Astrocyte (in vitro differentiated cells and primary cell): ENCODE measurements around the gene RASSF3. TPM values are rescaled to one million over a fixed set of nuclear protein-coding genes. Genes with fewer than 3 reads are reported as not detected.

Experiments
- DNase-seq: peaks from one replicate; pipeline ENCODE4 v3.0.0-alpha.2; 2010; ENCODE audit warnings: low read depth
- FAIRE-seq: peaks from 2 replicates; lab custom pipeline; 2011; peaks lifted over from hg19 to GRCh38; lab: Jason Lieb, UNC
- H2AFZ ChIP-seq: 2 replicates; pipeline ENCODE4 v1.6.0; 2012; ENCODE audit warnings: low read depth, low read length, inconsistent platforms
- H3K27ac ChIP-seq: 2 replicates; pipeline ENCODE4 v1.5.1; 2011; ENCODE audit warnings: low read depth, low read length, inconsistent platforms
- H3K27me3 ChIP-seq: 2 replicates; pipeline ENCODE4 v1.6.0; 2011; ENCODE audit warnings: low read length, inconsistent platforms; ENCODE audit not compliant: insufficient read depth
- H3K36me3 ChIP-seq: 2 replicates; pipeline ENCODE4 v1.5.1; 2011; ENCODE audit warnings: low read length, inconsistent platforms; ENCODE audit not compliant: insufficient read depth
- H3K4me1 ChIP-seq: 2 replicates; pipeline ENCODE4 v1.5.1; 2011; ENCODE audit warnings: low read length, inconsistent platforms; ENCODE audit not compliant: insufficient read depth
- H3K4me2 ChIP-seq: 2 replicates; pipeline ENCODE4 v1.6.0; 2012; ENCODE audit warnings: low read length, inconsistent platforms
- H3K4me3 ChIP-seq: 2 replicates; pipeline ENCODE4 v1.5.1; 2011; ENCODE audit warnings: low read depth, mild to moderate bottlenecking, low read length, inconsistent platforms; ENCODE audit not compliant: insufficient read depth
- H3K79me2 ChIP-seq: 2 replicates; pipeline ENCODE4 v1.6.0; 2012; ENCODE audit warnings: mild to moderate bottlenecking, low read length, inconsistent platforms; ENCODE audit not compliant: insufficient read depth
- H3K9ac ChIP-seq: 2 replicates; pipeline ENCODE4 v1.6.0; 2012; ENCODE audit warnings: mild to moderate bottlenecking, low read length, inconsistent platforms
- H3K9me3 ChIP-seq: 2 replicates; pipeline ENCODE4 v1.5.1; 2012; ENCODE audit warnings: low read depth, mild to moderate bottlenecking, low read length, inconsistent platforms; ENCODE audit not compliant: insufficient read depth
- H4K20me1 ChIP-seq: 2 replicates; pipeline ENCODE4 v1.6.0; 2012; ENCODE audit warnings: low read length, inconsistent platforms; ENCODE audit not compliant: insufficient read depth
- H3K27ac Mint-ChIP-seq: one replicate; pipeline ENCODE4 v1.8.0; 2021; ENCODE audit warnings: mild to moderate bottlenecking, mixed read lengths; ENCODE audit not compliant: unreplicated experiment
- H3K27me3 Mint-ChIP-seq: one replicate; pipeline ENCODE4 v1.8.0; 2021; ENCODE audit warnings: low read depth, mixed read lengths; ENCODE audit not compliant: unreplicated experiment
- H3K36me3 Mint-ChIP-seq: one replicate; pipeline ENCODE4 v1.8.0; 2021; ENCODE audit warnings: low read depth, mixed read lengths; ENCODE audit not compliant: unreplicated experiment
- H3K4me1 Mint-ChIP-seq: one replicate; pipeline ENCODE4 v1.8.0; 2021; ENCODE audit warnings: low read depth, mixed read lengths; ENCODE audit not compliant: unreplicated experiment
- H3K4me3 Mint-ChIP-seq: one replicate; pipeline ENCODE4 v1.8.0; 2021; ENCODE audit warnings: mild to moderate bottlenecking, moderate library complexity, mixed read lengths; ENCODE audit not compliant: unreplicated experiment
- H3K9me3 Mint-ChIP-seq: one replicate; pipeline ENCODE4 v1.8.0; 2021; ENCODE audit warnings: mild to moderate bottlenecking, mixed read lengths; ENCODE audit not compliant: unreplicated experiment
- EZH2 ChIP-seq: IDR thresholded peaks from 2 replicates; pipeline ENCODE4 v1.6.1; 2012; ENCODE audit warnings: mild to moderate bottlenecking, low read length, inconsistent platforms; ENCODE audit not compliant: insufficient read depth
- total RNA-seq: library from RNA; stranded (reverse); gene quantifications from 2 replicates; pipeline ENCODE4 v1.2.1, GENCODE V29; 2021
- TF ChIP-seq, protein P1 (sequence below): IDR thresholded peaks from 2 replicates; pipeline ENCODE4 v1.5.1; 2011; ENCODE audit warnings: low read depth, mild to moderate bottlenecking, inconsistent platforms, low read length, moderate library complexity; ENCODE audit not compliant: insufficient read depth

The RASSF3 gene
- total RNA-seq, 1 donor from 2014 or later = 18.3 TPM

DNA sequence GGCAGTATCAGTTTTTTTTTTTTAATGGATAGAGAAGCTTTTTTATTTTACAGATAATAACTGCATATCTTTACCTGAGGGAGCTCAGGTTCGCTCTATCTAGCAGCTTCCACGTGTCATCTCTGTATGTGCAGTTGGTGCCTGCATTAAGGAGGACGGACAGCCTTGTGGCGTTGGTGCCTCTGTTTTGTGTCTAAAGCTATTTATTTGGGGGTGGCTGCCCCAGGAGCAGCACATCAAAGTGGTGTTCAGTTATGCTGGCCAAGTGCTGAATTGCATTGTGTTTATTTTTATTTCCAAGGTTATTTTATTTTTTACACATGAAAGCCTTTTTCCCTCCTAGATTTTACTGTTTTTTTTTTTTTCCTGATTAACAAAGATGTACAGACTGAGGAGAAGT lies 59.7 kb downstream of the RASSF3 start:
- Histone ChIP-seq H3K4me1 (peaks cover 42% of the 10 kb centered on the region), H3K79me2 (peaks cover 33% of the 10 kb centered on the region), H3K9ac (no peak overlapping the region), H3K9me3 (no peaks in the 10 kb centered on the region), H3K36me3 (no peaks in the 10 kb centered on the region), H4K20me1 (peaks cover 21% of the 10 kb centered on the region), H2AFZ (no peak overlapping the region), H3K4me3 (no peak overlapping the region), H3K27ac (no peak overlapping the region), H3K4me2 (no peak overlapping the region), H3K27me3 (no peaks in the 10 kb centered on the region)
- no peaks in the 10 kb centered on the region for H3K27me3 Mint-ChIP-seq
- TF ChIP-seq, protein P1, sequence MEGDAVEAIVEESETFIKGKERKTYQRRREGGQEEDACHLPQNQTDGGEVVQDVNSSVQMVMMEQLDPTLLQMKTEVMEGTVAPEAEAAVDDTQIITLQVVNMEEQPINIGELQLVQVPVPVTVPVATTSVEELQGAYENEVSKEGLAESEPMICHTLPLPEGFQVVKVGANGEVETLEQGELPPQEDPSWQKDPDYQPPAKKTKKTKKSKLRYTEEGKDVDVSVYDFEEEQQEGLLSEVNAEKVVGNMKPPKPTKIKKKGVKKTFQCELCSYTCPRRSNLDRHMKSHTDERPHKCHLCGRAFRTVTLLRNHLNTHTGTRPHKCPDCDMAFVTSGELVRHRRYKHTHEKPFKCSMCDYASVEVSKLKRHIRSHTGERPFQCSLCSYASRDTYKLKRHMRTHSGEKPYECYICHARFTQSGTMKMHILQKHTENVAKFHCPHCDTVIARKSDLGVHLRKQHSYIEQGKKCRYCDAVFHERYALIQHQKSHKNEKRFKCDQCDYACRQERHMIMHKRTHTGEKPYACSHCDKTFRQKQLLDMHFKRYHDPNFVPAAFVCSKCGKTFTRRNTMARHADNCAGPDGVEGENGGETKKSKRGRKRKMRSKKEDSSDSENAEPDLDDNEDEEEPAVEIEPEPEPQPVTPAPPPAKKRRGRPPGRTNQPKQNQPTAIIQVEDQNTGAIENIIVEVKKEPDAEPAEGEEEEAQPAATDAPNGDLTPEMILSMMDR = no peak
- no peak for TF ChIP-seq EZH2
- H3K4me1 Mint-ChIP-seq = peaks cover 50% of the 10 kb centered on the region
- peak overlapping the region; percentile 80 for H3K27ac Mint-ChIP-seq
- no peaks in the 10 kb centered on the region for H3K36me3 Mint-ChIP-seq
- DNase-seq = no peak
- H3K4me3 Mint-ChIP-seq = no peak overlapping the region
- no peak for FAIRE-seq
- no peaks in the 10 kb centered on the region for H3K9me3 Mint-ChIP-seq

DNA sequence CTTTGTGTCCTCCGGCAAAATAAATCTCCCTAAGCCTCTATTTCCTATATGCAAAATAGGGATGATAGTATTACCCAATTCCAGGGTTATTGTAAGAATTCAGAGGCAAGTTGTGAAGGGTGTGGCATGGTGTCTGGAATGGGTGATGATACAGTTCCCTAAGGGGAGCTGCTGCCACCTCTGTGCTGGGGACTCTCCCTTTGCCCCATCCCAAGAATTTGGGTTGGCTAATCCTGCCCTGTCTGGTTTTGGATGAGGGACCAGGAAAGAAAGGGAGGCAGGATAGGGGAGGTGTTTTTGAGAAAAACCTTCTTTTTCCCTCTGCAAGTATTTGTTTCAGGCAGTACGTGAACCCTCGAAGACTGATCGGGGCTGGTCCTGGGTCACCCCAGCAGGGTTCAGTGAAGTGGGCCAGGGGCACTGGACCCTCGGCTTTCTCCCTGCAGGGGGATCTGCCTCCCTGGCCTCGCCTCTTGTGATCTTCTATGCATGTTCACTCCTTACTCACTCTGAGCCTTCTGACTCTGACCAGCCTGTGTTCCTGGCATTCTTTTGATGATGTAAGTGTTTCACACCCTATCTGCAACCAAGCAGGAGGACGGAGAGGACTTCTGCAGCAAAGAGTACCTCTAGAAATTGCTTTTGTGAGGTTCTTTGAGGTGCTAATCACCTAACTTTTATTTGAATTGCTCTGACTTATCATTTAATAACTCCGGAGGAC lies 60.8 kb downstream of the RASSF3 start:
- H3K4me1 Mint-ChIP-seq = peaks cover 51% of the 10 kb centered on the region
- peak; percentile 70 for DNase-seq
- TF ChIP-seq EZH2 = no peak
- TF ChIP-seq, protein P1 = no peak
- peaks cover 28% of the 10 kb centered on the region for H3K79me2 ChIP-seq
- no peak overlapping the region for H3K4me2 ChIP-seq
- no peaks in the 10 kb centered on the region for H3K9me3 Mint-ChIP-seq
- no peak overlapping the region for H3K9ac ChIP-seq
- no peak overlapping the region for H3K4me3 Mint-ChIP-seq
- H3K9me3 ChIP-seq = no peaks in the 10 kb centered on the region
- H3K27me3 ChIP-seq = no peaks in the 10 kb centered on the region
- peak overlapping the region; percentile 81 for H3K27ac Mint-ChIP-seq
- no peak overlapping the region for H3K4me3 ChIP-seq
- no peaks in the 10 kb centered on the region for H3K27me3 Mint-ChIP-seq
- H4K20me1 ChIP-seq = peaks cover 16% of the 10 kb centered on the region
- no peaks in the 10 kb centered on the region for H3K36me3 Mint-ChIP-seq
- no peak overlapping the region for H3K27ac ChIP-seq
- H3K4me1 ChIP-seq = peaks cover 42% of the 10 kb centered on the region
- no peak overlapping the region for H2AFZ ChIP-seq
- H3K36me3 ChIP-seq = no peaks in the 10 kb centered on the region
- FAIRE-seq = no peak

DNA sequence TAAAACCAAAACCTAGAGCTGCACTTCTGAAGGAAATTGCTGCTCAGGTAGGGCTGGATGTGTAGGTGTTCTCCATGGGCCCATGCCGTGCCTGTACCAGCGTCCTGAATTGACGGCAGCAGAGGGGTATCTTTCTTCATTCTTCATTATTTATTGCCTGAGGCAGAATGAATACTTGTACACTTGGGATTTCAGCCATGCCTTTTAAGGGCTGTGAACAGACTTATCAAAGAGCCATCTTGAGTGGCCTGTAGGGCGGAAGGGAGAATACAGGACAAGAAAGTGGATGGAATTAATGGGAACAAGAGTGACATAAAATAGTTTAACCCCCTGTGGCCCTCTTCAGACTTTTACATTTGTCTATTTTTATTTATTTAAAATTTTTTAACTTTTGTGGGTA lies 61.4 kb downstream of the RASSF3 start:
- H3K9ac ChIP-seq = no peak overlapping the region
- Mint-ChIP-seq H3K9me3 (no peaks in the 10 kb centered on the region), H3K36me3 (no peaks in the 10 kb centered on the region), H3K27ac (no peak overlapping the region), H3K4me1 (peaks cover 47% of the 10 kb centered on the region), H3K4me3 (no peak overlapping the region), H3K27me3 (no peaks in the 10 kb centered on the region)
- no peaks in the 10 kb centered on the region for H3K27me3 ChIP-seq
- no peaks in the 10 kb centered on the region for H3K36me3 ChIP-seq
- H4K20me1 ChIP-seq = peaks cover 14% of the 10 kb centered on the region
- H3K4me3 ChIP-seq = no peak overlapping the region
- DNase-seq (no peak), FAIRE-seq (no peak)
- TF ChIP-seq EZH2 = no peak
- TF ChIP-seq, protein P1 = no peak
- H3K4me1 ChIP-seq = peaks cover 37% of the 10 kb centered on the region
- peaks cover 28% of the 10 kb centered on the region for H3K79me2 ChIP-seq
- no peak overlapping the region for H3K4me2 ChIP-seq
- H3K27ac ChIP-seq = no peak overlapping the region
- H2AFZ ChIP-seq = no peak overlapping the region
- no peaks in the 10 kb centered on the region for H3K9me3 ChIP-seq
